ENCODE data around the gene PRAC1. TPM values are rescaled to one million over a fixed set of nuclear protein-coding genes. Genes with fewer than 3 reads are reported as not detected.

Gene PRAC1
- total RNA-seq, 1 donor from 2014 or later, result not detected

GRCh38 chr17:48728232-48729231 is 6.2 kb upstream of the PRAC1 start, which contains the start of gene HOXB13:
HOXB13 (minus strand) TSS chr17:48728750; CDS start chr17:48728593, 157 bp downstream.
- peaks cover 93% of the 10 kb centered on the region for H3K27me3 ChIP-seq (ENCODE audit: control insufficient read depth, insufficient read depth, low read length)
- no peak within 1 kb of the TSS for H3K4me3 ChIP-seq (ENCODE audit: low read depth, low read length)
- TF ChIP-seq, protein P1, sequence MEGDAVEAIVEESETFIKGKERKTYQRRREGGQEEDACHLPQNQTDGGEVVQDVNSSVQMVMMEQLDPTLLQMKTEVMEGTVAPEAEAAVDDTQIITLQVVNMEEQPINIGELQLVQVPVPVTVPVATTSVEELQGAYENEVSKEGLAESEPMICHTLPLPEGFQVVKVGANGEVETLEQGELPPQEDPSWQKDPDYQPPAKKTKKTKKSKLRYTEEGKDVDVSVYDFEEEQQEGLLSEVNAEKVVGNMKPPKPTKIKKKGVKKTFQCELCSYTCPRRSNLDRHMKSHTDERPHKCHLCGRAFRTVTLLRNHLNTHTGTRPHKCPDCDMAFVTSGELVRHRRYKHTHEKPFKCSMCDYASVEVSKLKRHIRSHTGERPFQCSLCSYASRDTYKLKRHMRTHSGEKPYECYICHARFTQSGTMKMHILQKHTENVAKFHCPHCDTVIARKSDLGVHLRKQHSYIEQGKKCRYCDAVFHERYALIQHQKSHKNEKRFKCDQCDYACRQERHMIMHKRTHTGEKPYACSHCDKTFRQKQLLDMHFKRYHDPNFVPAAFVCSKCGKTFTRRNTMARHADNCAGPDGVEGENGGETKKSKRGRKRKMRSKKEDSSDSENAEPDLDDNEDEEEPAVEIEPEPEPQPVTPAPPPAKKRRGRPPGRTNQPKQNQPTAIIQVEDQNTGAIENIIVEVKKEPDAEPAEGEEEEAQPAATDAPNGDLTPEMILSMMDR (IDR thresholded peaks at IDR 0.05; ENCODE audit: insufficient read depth, low read length, poor library complexity, severe bottlenecking), result no peak
- H3K36me3 ChIP-seq (ENCODE audit: control insufficient read depth, insufficient read depth, low read length), result no peaks in the 10 kb centered on the region
- no peak for DNase-seq (ENCODE audit: low read depth)

GRCh38 chr17:48727415-48728175 is 5.3 kb upstream of the PRAC1 start:
- DNase-seq (ENCODE audit: low read depth), result no peak
- Histone ChIP-seq H3K4me3 (ENCODE audit: low read depth, low read length) (no peak overlapping the region), H3K27me3 (ENCODE audit: control insufficient read depth, insufficient read depth, low read length) (peaks cover 93% of the 10 kb centered on the region), H3K36me3 (ENCODE audit: control insufficient read depth, insufficient read depth, low read length) (no peaks in the 10 kb centered on the region)
- TF ChIP-seq, protein P1 (IDR thresholded peaks at IDR 0.05; ENCODE audit: insufficient read depth, low read length, poor library complexity, severe bottlenecking), result no peak

DNA sequence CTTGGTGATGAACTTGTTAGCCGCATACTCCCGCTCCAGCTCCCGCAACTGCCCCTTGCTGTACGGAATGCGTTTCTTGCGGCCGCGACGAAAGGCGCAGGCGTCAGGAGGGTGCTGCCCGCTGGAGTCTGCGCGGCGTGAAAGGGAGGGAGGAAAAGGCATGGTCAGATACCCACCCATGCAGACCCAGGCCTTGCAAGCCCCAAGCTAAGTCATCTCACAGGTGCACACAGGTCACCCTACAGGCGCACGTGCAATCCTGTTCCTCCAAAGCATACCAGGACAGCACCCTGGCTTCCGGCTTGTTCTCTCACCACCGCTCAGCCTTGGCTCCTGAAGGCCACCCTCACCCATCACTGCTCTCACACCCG is 4.6 kb upstream of the PRAC1 start:
- no peak for DNase-seq (ENCODE audit: low read depth)
- TF ChIP-seq, protein P1 (IDR thresholded peaks at IDR 0.05; ENCODE audit: insufficient read depth, low read length, poor library complexity, severe bottlenecking), result no peak
- Histone ChIP-seq H3K4me3 (ENCODE audit: low read depth, low read length) (no peak overlapping the region), H3K36me3 (ENCODE audit: control insufficient read depth, insufficient read depth, low read length) (no peaks in the 10 kb centered on the region), H3K27me3 (ENCODE audit: control insufficient read depth, insufficient read depth, low read length) (peaks cover 93% of the 10 kb centered on the region)

DNA sequence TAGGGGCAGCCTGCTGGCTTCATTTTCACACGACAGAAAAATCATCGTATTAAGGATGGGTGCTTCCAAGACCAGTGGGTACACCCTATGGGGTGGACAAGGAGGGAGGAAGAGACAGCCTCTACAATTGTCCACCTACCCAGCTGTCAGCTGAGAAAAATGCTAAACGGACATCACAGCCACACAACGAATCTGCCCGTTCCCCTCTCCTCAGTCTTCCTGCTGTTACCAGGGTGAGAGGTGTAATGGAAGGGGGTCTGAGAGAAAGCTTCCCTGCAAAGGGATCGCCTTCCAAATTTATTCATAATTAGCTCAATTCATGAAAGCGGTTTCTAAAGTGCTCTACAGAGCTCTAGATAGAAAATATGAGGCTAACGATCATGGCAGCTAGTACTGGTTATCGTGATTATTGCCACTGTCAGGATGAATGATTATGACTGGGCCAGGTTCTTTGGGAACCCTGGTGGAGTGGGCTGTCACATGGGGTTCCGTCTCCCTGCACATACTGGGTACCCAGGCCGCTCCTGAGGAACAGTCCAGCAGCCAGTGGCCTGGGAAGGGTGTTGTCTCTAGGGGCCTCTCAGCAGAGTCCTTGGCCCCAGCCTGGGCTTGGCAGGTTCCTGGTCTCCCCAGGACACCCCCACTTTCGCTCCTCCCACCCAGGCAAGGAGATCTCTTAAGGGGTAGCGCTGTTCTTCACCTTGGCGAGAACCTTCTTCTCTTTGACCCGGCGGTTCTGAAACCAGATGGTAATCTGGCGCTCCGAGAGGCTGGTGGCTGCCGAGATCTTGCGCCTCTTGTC is 4.0 kb upstream of the PRAC1 start:
- no peaks in the 10 kb centered on the region for H3K36me3 ChIP-seq (ENCODE audit: control insufficient read depth, insufficient read depth, low read length)
- peaks cover 94% of the 10 kb centered on the region for H3K27me3 ChIP-seq (ENCODE audit: control insufficient read depth, insufficient read depth, low read length)
- H3K4me3 ChIP-seq (ENCODE audit: low read depth, low read length), result no peak overlapping the region
- no peak for DNase-seq (ENCODE audit: low read depth)
- TF ChIP-seq, protein P1 (IDR thresholded peaks at IDR 0.05; ENCODE audit: insufficient read depth, low read length, poor library complexity, severe bottlenecking), result no peak

DNA sequence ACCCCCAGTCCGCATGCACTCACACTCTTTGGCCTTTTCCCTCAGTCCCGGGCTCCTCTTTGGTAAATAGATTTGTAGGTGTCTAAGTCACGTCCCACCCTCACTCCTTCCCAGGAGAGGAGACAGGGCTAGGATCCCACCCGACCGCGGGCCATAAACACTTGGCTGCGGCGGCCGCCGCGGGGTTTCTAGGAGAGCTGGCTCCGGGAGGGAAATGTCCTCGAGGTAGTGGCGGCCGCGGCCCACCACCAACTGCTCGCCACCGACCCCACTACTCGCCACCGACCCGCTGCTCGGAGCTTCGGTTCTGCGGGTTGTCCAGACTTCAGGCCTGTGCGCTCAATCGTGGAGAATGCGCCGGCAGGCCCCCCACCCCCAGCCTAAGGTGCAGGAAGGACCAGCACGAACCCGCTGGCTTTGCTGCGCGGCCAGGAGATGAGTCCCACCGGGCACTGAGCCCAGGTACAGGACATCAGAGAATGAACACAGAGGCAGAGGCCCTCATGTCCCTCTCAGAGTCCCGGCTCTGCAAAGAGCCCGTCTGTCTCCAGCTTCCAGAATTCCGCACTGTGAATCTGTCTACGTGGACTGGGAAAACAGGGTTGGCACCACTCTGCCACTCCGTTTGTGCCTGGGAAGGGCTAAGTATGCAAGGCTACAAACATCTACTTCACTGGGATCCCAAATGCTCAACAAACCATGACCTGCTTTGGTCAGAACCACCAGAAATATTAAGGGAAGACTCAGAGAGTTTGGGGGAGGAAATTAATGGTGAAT is 3.2 kb upstream of the PRAC1 start:
- Histone ChIP-seq H3K36me3 (ENCODE audit: control insufficient read depth, insufficient read depth, low read length) (no peaks in the 10 kb centered on the region), H3K4me3 (ENCODE audit: low read depth, low read length) (no peak overlapping the region), H3K27me3 (ENCODE audit: control insufficient read depth, insufficient read depth, low read length) (peaks cover 97% of the 10 kb centered on the region)
- TF ChIP-seq, protein P1 (IDR thresholded peaks at IDR 0.05; ENCODE audit: insufficient read depth, low read length, poor library complexity, severe bottlenecking), result no peak
- no peak for DNase-seq (ENCODE audit: low read depth)
